ENCODE data around the gene CHERP.

The CHERP gene

GRCh38 chr19:16532440-16533234 lies 9.6 kb downstream of the CHERP start:
- Histone ChIP-seq H3K9me3 (ENCODE audit: low read length) (no peaks in the 10 kb centered on the region), H3K27me3 (ENCODE audit: control insufficient read depth in 1 of 2, insufficient read depth in 2 of 2, low read length in 2 of 2) (no peaks in the 10 kb centered on the region), H3K9ac (ENCODE audit: low read length) (no peak overlapping the region), H3K4me3 (ENCODE audit: low read depth in 1 of 2, low read length in 2 of 2) (no peak overlapping the region), H3K27ac (ENCODE audit: low read depth, low read length) (no peak overlapping the region), H3K36me3 (ENCODE audit: insufficient read depth, low read length) (peaks cover 62% of the 10 kb centered on the region), H3K4me1 (ENCODE audit: insufficient read depth, low read length) (no peaks in the 10 kb centered on the region)

- Histone ChIP-seq H3K36me3 (ENCODE audit: insufficient read depth, low read length) (peaks cover 74% of the 10 kb centered on the region), H3K27me3 (ENCODE audit: control insufficient read depth in 1 of 2, insufficient read depth in 2 of 2, low read length in 2 of 2) (no peaks in the 10 kb centered on the region), H3K9ac (ENCODE audit: low read length) (no peak overlapping the region), H3K9me3 (ENCODE audit: low read length) (no peaks in the 10 kb centered on the region), H3K27ac (ENCODE audit: low read depth, low read length) (no peak overlapping the region), H3K4me1 (ENCODE audit: insufficient read depth, low read length) (no peaks in the 10 kb centered on the region), H3K4me3 (ENCODE audit: low read depth in 1 of 2, low read length in 2 of 2) (no peak overlapping the region)
Observed at GRCh38 chr19:16531380-16531669, 10.9 kb downstream of the CHERP start.

DNA sequence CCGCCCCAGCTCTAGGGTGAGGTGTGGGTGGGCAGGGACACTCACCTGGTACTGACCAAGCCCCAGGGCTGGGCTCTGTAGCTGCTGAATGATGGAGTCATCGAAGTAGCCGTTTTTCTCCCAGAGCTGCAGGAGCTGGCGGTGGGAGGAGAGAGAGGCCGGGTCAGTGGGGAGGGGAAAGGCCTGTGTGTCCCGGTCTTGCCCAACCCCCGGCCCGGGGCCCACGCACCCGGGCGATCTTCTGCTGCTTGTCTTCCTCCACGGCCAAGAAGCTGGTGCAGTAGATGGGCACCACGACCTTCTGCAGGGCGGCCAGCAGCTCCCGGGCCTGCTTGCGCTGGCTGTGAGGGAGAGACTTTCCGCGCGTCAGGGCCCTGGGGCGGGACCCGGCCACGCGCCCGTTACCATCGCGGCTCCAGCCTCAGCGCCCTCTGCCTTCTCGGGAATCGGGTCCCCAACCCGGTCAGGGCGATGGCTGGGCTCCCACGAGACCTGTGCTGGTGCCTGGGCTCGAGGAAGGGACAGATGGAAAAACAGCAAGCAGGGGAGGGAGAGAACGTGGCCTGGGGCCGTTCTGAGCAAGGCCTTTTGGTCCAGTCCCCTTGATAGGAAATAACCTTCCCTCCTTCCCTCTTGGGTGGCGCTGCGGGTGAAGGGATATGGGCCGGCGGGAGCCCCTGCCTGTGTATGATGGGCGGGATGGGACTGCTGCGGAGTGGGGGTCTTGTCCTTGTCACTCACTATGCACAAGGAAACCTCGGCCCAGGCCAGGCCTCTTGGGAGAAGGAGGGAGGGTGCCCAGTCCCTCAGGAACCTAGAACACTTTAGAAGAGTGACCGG lies 11.5 kb downstream of the CHERP start:
- H3K36me3 ChIP-seq (ENCODE audit: insufficient read depth, low read length) = peaks cover 79% of the 10 kb centered on the region
- no peaks in the 10 kb centered on the region for H3K9me3 ChIP-seq (ENCODE audit: low read length)
- no peaks in the 10 kb centered on the region for H3K4me1 ChIP-seq (ENCODE audit: insufficient read depth, low read length)
- no peak overlapping the region for H3K9ac ChIP-seq (ENCODE audit: low read length)
- H3K4me3 ChIP-seq (ENCODE audit: low read depth in 1 of 2, low read length in 2 of 2) = no peak overlapping the region
- no peaks in the 10 kb centered on the region for H3K27me3 ChIP-seq (ENCODE audit: control insufficient read depth in 1 of 2, insufficient read depth in 2 of 2, low read length in 2 of 2)
- H3K27ac ChIP-seq (ENCODE audit: low read depth, low read length) = no peak overlapping the region

DNA sequence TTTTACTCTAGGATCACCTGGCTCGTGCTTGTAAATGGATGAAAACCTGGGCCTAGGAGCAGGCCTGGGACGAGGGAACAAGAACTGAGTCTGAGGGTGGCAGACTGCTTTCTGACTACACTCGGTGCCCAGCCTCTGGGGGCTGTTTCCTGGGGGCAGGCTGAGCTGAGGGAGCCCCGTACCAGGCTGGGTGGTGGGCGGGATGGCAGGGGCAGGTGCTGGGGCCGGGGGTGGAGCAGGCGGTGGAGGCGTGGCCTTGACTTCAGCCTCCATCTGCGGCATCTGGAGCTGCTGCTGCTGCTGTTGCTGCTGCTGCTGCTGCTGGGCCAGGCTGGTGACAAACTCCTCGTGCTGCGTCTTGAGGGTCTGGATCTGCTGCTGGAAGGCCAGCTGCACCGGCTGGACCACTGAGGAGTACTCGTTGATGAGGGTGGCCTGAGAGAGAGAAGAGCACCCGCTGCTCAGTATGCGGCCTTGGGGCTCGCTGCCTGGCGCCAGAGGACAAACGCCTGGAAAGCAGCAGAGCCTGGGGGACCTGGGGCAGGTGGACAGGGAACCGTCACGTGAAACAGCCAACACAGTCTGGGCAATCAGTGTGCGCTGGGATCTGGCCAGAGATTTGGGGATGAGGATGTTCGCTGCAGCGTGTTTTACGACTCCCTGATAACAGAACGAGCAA lies 12.6 kb downstream of the CHERP start:
- Histone ChIP-seq H3K9ac (ENCODE audit: low read length) (no peak overlapping the region), H3K27me3 (ENCODE audit: control insufficient read depth in 1 of 2, insufficient read depth in 2 of 2, low read length in 2 of 2) (no peaks in the 10 kb centered on the region), H3K4me3 (ENCODE audit: low read depth in 1 of 2, low read length in 2 of 2) (no peak overlapping the region), H3K9me3 (ENCODE audit: low read length) (no peaks in the 10 kb centered on the region), H3K36me3 (ENCODE audit: insufficient read depth, low read length) (peaks cover 81% of the 10 kb centered on the region), H3K27ac (ENCODE audit: low read depth, low read length) (no peak overlapping the region), H3K4me1 (ENCODE audit: insufficient read depth, low read length) (no peaks in the 10 kb centered on the region)

- no peak overlapping the region for H3K4me3 ChIP-seq (ENCODE audit: low read depth in 1 of 2, low read length in 2 of 2)
- no peak overlapping the region for H3K27ac ChIP-seq (ENCODE audit: low read depth, low read length)
- peaks cover 83% of the 10 kb centered on the region for H3K36me3 ChIP-seq (ENCODE audit: insufficient read depth, low read length)
- no peaks in the 10 kb centered on the region for H3K4me1 ChIP-seq (ENCODE audit: insufficient read depth, low read length)
- no peaks in the 10 kb centered on the region for H3K9me3 ChIP-seq (ENCODE audit: low read length)
- no peak overlapping the region for H3K9ac ChIP-seq (ENCODE audit: low read length)
- H3K27me3 ChIP-seq (ENCODE audit: control insufficient read depth in 1 of 2, insufficient read depth in 2 of 2, low read length in 2 of 2) = no peaks in the 10 kb centered on the region
Observed at GRCh38 chr19:16527971-16528521, 14.2 kb downstream of the CHERP start.

GRCh38 chr19:16527334-16527935 lies 14.8 kb downstream of the CHERP start:
- no peak overlapping the region for H3K27ac ChIP-seq (ENCODE audit: low read depth, low read length)

GRCh38 chr19:16525751-16526481 lies 16.3 kb downstream of the CHERP start:
- Histone ChIP-seq H3K36me3 (ENCODE audit: insufficient read depth, low read length) (peaks cover 79% of the 10 kb centered on the region), H3K9me3 (ENCODE audit: low read length) (no peaks in the 10 kb centered on the region), H3K4me1 (ENCODE audit: insufficient read depth, low read length) (no peaks in the 10 kb centered on the region), H3K27ac (ENCODE audit: low read depth, low read length) (no peak overlapping the region), H3K9ac (ENCODE audit: low read length) (no peak overlapping the region), H3K4me3 (ENCODE audit: low read depth in 1 of 2, low read length in 2 of 2) (no peak overlapping the region), H3K27me3 (ENCODE audit: control insufficient read depth in 1 of 2, insufficient read depth in 2 of 2, low read length in 2 of 2) (no peaks in the 10 kb centered on the region)

More at GRCh38 chr19:16527334-16527935, 14.8 kb downstream of the CHERP start:
- H3K9ac ChIP-seq (ENCODE audit: low read length) = no peak overlapping the region
- no peaks in the 10 kb centered on the region for H3K9me3 ChIP-seq (ENCODE audit: low read length)
- H3K27me3 ChIP-seq (ENCODE audit: control insufficient read depth in 1 of 2, insufficient read depth in 2 of 2, low read length in 2 of 2) = no peaks in the 10 kb centered on the region
- peaks cover 83% of the 10 kb centered on the region for H3K36me3 ChIP-seq (ENCODE audit: insufficient read depth, low read length)
- no peak overlapping the region for H3K4me3 ChIP-seq (ENCODE audit: low read depth in 1 of 2, low read length in 2 of 2)
- no peaks in the 10 kb centered on the region for H3K4me1 ChIP-seq (ENCODE audit: insufficient read depth, low read length)

DNA sequence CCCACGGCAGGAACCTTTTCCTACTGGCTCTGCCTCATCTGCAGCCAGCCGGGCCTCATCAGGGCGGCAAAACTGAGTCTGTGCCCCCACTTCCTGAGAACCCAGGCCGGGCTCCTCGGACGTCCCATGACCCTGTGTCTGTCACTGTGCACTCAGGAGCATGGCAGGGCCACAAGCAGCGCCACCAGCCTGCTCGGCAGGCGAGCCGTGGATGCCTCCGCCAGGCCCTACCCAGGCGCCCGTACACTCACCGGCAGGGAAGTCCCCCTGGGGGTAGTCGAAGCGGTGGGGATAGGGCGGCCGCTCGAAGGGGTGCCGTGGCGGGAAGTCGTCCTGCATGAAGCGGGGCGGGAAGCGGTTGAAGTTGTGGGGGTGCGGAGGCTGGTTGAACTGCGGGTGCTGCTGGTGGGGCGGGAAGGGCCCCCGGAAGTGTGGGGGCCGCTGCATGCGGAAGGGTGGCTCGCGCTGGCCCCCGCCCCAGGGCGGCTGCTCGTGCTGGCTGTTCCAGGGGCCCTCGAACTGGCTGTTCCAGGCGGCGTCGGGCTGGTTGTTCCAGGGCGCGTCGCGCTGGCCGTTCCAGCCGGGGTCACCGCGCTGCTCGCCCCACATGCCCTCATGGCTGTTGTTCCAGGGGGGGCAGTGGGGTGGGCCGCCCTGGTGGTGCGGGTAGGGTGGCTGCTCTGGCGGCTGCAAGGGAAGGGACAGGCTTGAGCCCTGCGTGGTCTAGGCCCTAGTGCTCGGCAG lies 17.1 kb downstream of the CHERP start:
- Histone ChIP-seq H3K9me3 (ENCODE audit: low read length) (no peaks in the 10 kb centered on the region), H3K27ac (ENCODE audit: low read depth, low read length) (no peak overlapping the region), H3K9ac (ENCODE audit: low read length) (no peak overlapping the region), H3K36me3 (ENCODE audit: insufficient read depth, low read length) (peaks cover 79% of the 10 kb centered on the region), H3K4me3 (ENCODE audit: low read depth in 1 of 2, low read length in 2 of 2) (no peak overlapping the region), H3K27me3 (ENCODE audit: control insufficient read depth in 1 of 2, insufficient read depth in 2 of 2, low read length in 2 of 2) (no peaks in the 10 kb centered on the region), H3K4me1 (ENCODE audit: insufficient read depth, low read length) (no peaks in the 10 kb centered on the region)

- Histone ChIP-seq H3K9ac (ENCODE audit: low read length) (no peak overlapping the region), H3K4me3 (ENCODE audit: low read depth in 1 of 2, low read length in 2 of 2) (no peak overlapping the region), H3K4me1 (ENCODE audit: insufficient read depth, low read length) (no peaks in the 10 kb centered on the region), H3K9me3 (ENCODE audit: low read length) (no peaks in the 10 kb centered on the region), H3K36me3 (ENCODE audit: insufficient read depth, low read length) (peaks cover 74% of the 10 kb centered on the region), H3K27ac (ENCODE audit: low read depth, low read length) (no peak overlapping the region), H3K27me3 (ENCODE audit: control insufficient read depth in 1 of 2, insufficient read depth in 2 of 2, low read length in 2 of 2) (no peaks in the 10 kb centered on the region)
Observed at GRCh38 chr19:16522559-16523377, 19.5 kb downstream of the CHERP start.

Measured in muscle layer of colon (tissue), 2 donors.